ENCODE measurements around the gene PSD2. TPM values are rescaled to one million over a fixed set of nuclear protein-coding genes. Genes with fewer than 3 reads are reported as not detected.

Gene PSD2
- total RNA-seq, 1 experiment from 2014 or later, result 0.22 TPM

GRCh38 chr5:139765409-139766217 lies 30.0 kb upstream of the PSD2 start:
- Histone ChIP-seq H3K4ac (ENCODE audit: low read depth, low read length) (no peak overlapping the region), H2AFZ (ENCODE audit: low read length) (no peak overlapping the region), H3K79me2 (ENCODE audit: insufficient read depth, low read length) (no peaks in the 10 kb centered on the region), H2BK12ac (ENCODE audit: insufficient read length, low read depth, low read length) (no peak overlapping the region), H4K8ac (replicated peaks; ENCODE audit: insufficient read length, low read depth, low read length) (no peak overlapping the region), H3K23ac (ENCODE audit: insufficient read length, low read depth, low read length) (no peak overlapping the region), H4K5ac (ENCODE audit: insufficient read length, low read depth, low read length) (no peak overlapping the region), H3T11ph (ENCODE audit: low read length) (no peak overlapping the region), H3K14ac (ENCODE audit: insufficient read depth, low read length) (0 out of 2 replicates have a peak overlapping the region, but pooled peaks have one; percentile 38), H3K79me1 (ENCODE audit: insufficient read depth, low read depth, low read length, poor library complexity, severe bottlenecking) (no peaks in the 10 kb centered on the region), H2AK5ac (ENCODE audit: insufficient read length, low read length) (no peak overlapping the region), H2BK120ac (ENCODE audit: low read depth, low read length, poor library complexity, severe bottlenecking) (no peak overlapping the region), H4K20me1 (ENCODE audit: control insufficient read depth, insufficient read depth, insufficient read length) (no peaks in the 10 kb centered on the region), H3K23me2 (ENCODE audit: insufficient read length, low read depth, low read length, poor library complexity, severe bottlenecking) (no peaks in the 10 kb centered on the region), H3K56ac (ENCODE audit: insufficient read length, low read depth, low read length) (no peak overlapping the region), H3K27ac (ENCODE audit: insufficient read length, low read depth, low read length) (no peak overlapping the region), H3K18ac (ENCODE audit: insufficient read length, low read depth, low read length) (no peak overlapping the region), H2BK20ac (ENCODE audit: low read depth, low read length, poor library complexity, severe bottlenecking) (no peak overlapping the region), H3K4me1 (ENCODE audit: insufficient read depth, low read length) (peaks cover 3% of the 10 kb centered on the region; the same call in 1 of the 2 replicates), H3K4me2 (ENCODE audit: insufficient read depth, insufficient read length, low read length) (peak overlapping the region; percentile 1), H2BK15ac (ENCODE audit: low read depth, low read length) (no peak overlapping the region), H3K9me3 (ENCODE audit: control insufficient read depth, low read depth, low read length) (no peaks in the 10 kb centered on the region), H3K27me3 (ENCODE audit: insufficient read depth, low read length) (no peaks in the 10 kb centered on the region; the same call in 1 of the 2 replicates), H3K9ac (ENCODE audit: extremely low read depth, insufficient read length, low read length) (no peak overlapping the region), H4K91ac (ENCODE audit: insufficient read length, low read depth, low read length) (no peak overlapping the region), H2BK5ac (ENCODE audit: insufficient read length, low read length) (no peak overlapping the region)
- no peaks in the 10 kb centered on the region for H3K36me3 Mint-ChIP-seq (ENCODE audit: insufficient read depth in 1 of 3, low read depth in 3 of 3)
- peak; percentile 85 for DNase-seq
- peaks cover 69% of the 10 kb centered on the region for H3K27me3 Mint-ChIP-seq (ENCODE audit: low read depth)
- peak overlapping the region; percentile 56 to 73 for H3K4me3 Mint-ChIP-seq
- H3K4me1 Mint-ChIP-seq, result peaks cover 34 to 39% of the 10 kb centered on the region in 2 experiments
- no peaks in the 10 kb centered on the region; a peak in 2 of 5 replicates for H3K9me3 Mint-ChIP-seq
- no CpG with 5 or more reads among the region's 46 CpGs for WGBS (ENCODE audit: extremely low coverage, insufficient read length, low lambda C conversion rate)
- H3K27ac Mint-ChIP-seq, result 0 out of 7 replicates have a peak overlapping the region, but pooled peaks of 1 of the 3 experiments have one; percentile 70
- TF ChIP-seq CTCF (conservative IDR thresholded peaks at IDR 0.05), result peak; percentile 100

Measured in H9 (cell line).